HepG2 (cell line): ENCODE results near the gene MIB2. TPM values are rescaled to one million over a fixed set of nuclear protein-coding genes. Genes with fewer than 3 reads are reported as not detected.

Experiments
- ASH2L ChIP-seq: fragments of 300-600, 200-600 bp; sonication (generic); IDR thresholded peaks from 2 replicates; pipeline ENCODE4 v1.7.0; 2017; ENCODE audit warnings: low read depth, mild to moderate bottlenecking, moderate library complexity, mixed read lengths, low read length; ENCODE audit not compliant: insufficient read length
- ERF ChIP-seq: IDR thresholded peaks from 2 replicates; pipeline ENCODE4 v1.6.1; 2018; ENCODE audit warnings: missing biosample characterization, missing genetic modification reagents
- FOXM1 ChIP-seq: sonication (generic); formaldehyde crosslinking; IDR thresholded peaks from 2 replicates; pipeline ENCODE4 v1.5.0; 2020; ENCODE audit warnings: missing genetic modification reagents
- GTF3A ChIP-seq: sonication (generic); formaldehyde crosslinking; conservative IDR thresholded peaks from 2 replicates; pipeline ENCODE4 v1.4.0; 2020; ENCODE audit warnings: mild to moderate bottlenecking, missing genetic modification reagents
- JUND ChIP-seq: sonication (generic); formaldehyde crosslinking; IDR thresholded peaks from 2 replicates; pipeline ENCODE4 v1.8.0; 2022; ENCODE audit warnings: mild to moderate bottlenecking, missing genetic modification reagents
- KLF15 ChIP-seq: sonication (generic); formaldehyde crosslinking; IDR thresholded peaks from 2 replicates; pipeline ENCODE4 v1.8.1; 2023; ENCODE audit warnings: borderline replicate concordance, mild to moderate bottlenecking, inconsistent platforms, missing genetic modification reagents, mixed read lengths
- KMT2A ChIP-seq: sonication (generic); formaldehyde crosslinking; IDR thresholded peaks from 2 replicates; pipeline ENCODE4 v1.4.0; 2020; ENCODE audit warnings: missing genetic modification reagents
- U2AF1 ChIP-seq: fragments of 200-400 bp; formaldehyde crosslinking; optimal IDR thresholded peaks from 2 replicates; pipeline ENCODE3; 2017; ENCODE audit warnings: mild to moderate bottlenecking, low read depth, low read length
- YY1 ChIP-seq: IDR thresholded peaks from 2 replicates; pipeline ENCODE4 v1.6.1; 2011; ENCODE audit warnings: low read length, low read depth, moderate library complexity, mild to moderate bottlenecking; ENCODE audit not compliant: insufficient read depth, insufficient replicate concordance
- ZNF12 ChIP-seq: sonication (generic); formaldehyde crosslinking; IDR thresholded peaks from 2 replicates; pipeline ENCODE4 v1.5.0; 2020; ENCODE audit warnings: missing genetic modification reagents
- ZNF136 ChIP-seq: sonication (generic); formaldehyde crosslinking; IDR thresholded peaks from 2 replicates; pipeline ENCODE4 v1.8.1; 2022; ENCODE audit warnings: low read depth, mild to moderate bottlenecking, moderate library complexity, missing genetic modification reagents
- ZNF235 ChIP-seq: sonication (generic); formaldehyde crosslinking; IDR thresholded peaks from 2 replicates; pipeline ENCODE4 v1.8.1; 2023; ENCODE audit warnings: mild to moderate bottlenecking, missing genetic modification reagents, borderline replicate concordance
- ZNF367 ChIP-seq: sonication (generic); formaldehyde crosslinking; IDR thresholded peaks from 2 replicates; pipeline ENCODE4 v1.4.0; 2020; ENCODE audit warnings: missing genetic modification reagents, borderline replicate concordance
- ZNF496 ChIP-seq: sonication (generic); formaldehyde crosslinking; IDR thresholded peaks from 2 replicates; pipeline ENCODE4 v1.8.1; 2023; ENCODE audit warnings: mild to moderate bottlenecking, moderate library complexity, missing genetic modification reagents; ENCODE audit not compliant: insufficient replicate concordance
- ZNF570 ChIP-seq: sonication (generic); formaldehyde crosslinking; IDR thresholded peaks from 2 replicates; pipeline ENCODE4 v1.4.0; 2020; ENCODE audit warnings: mild to moderate bottlenecking, missing genetic modification reagents, borderline replicate concordance
- ZNF749 ChIP-seq: sonication (generic); formaldehyde crosslinking; IDR thresholded peaks from 2 replicates; pipeline ENCODE4 v1.8.0; 2022; ENCODE audit warnings: mild to moderate bottlenecking, missing genetic modification reagents, moderate library complexity, borderline replicate concordance
- ZNF781 ChIP-seq: sonication (generic); formaldehyde crosslinking; IDR thresholded peaks from 2 replicates; pipeline ENCODE4 v1.5.1; 2020; ENCODE audit warnings: borderline replicate concordance, mild to moderate bottlenecking, missing genetic modification reagents; ENCODE audit errors: not compliant biosample characterization
- ZNF891 ChIP-seq: sonication (generic); formaldehyde crosslinking; IDR thresholded peaks from 2 replicates; pipeline ENCODE4 v1.5.0; 2020; ENCODE audit warnings: mild to moderate bottlenecking, missing genetic modification reagents
- polyA plus RNA-seq, 8 experiments: library from polyadenylated mRNA; depleted of rRNA in 3 of 8; stranded (reverse) in 7 of 8; unstranded in 1 of 8; fragments of >200 nt; fragmentation: Illumina TruSeq in 4 of 8; extraction: Trizol in 4 of 8; gene quantifications; 2 replicates each; pipeline versions ENCODE4 v1.2.1 to v1.2.3, GENCODE V29; 2011 to 2016; ENCODE audit warnings: low read depth in 4 of 8, missing spikeins in 1 of 8, mixed read lengths in 1 of 8; ENCODE audit not compliant: insufficient read depth in 1 of 8
- total RNA-seq, 5 experiments: library from RNA; depleted of rRNA; stranded (reverse); fragments of >200 nt; fragmentation: Illumina TruSeq; extraction: Trizol; gene quantifications; 2 replicates each; pipeline ENCODE4 v1.2.3, GENCODE V29; 2016; ENCODE audit warnings: low read depth in 1 of 5
- TF ChIP-seq, protein P1 (sequence below): sonication (generic); formaldehyde crosslinking; IDR thresholded peaks from 2 replicates; pipeline ENCODE4 v1.8.0; 2022; ENCODE audit warnings: missing genetic modification reagents, mild to moderate bottlenecking, borderline replicate concordance
- TF ChIP-seq, protein P2 (sequence below): sonication (generic); formaldehyde crosslinking; IDR thresholded peaks from 2 replicates; pipeline ENCODE4 v1.9.0; 2021; ENCODE audit warnings: missing genetic modification reagents, borderline replicate concordance

The MIB2 gene
- total and polyA plus RNA-seq, 2 of the 13 experiments (the other 11 are each of a cell fraction or from before 2014, with no cell fraction given) = 19.9 to 30.4 TPM

DNA sequence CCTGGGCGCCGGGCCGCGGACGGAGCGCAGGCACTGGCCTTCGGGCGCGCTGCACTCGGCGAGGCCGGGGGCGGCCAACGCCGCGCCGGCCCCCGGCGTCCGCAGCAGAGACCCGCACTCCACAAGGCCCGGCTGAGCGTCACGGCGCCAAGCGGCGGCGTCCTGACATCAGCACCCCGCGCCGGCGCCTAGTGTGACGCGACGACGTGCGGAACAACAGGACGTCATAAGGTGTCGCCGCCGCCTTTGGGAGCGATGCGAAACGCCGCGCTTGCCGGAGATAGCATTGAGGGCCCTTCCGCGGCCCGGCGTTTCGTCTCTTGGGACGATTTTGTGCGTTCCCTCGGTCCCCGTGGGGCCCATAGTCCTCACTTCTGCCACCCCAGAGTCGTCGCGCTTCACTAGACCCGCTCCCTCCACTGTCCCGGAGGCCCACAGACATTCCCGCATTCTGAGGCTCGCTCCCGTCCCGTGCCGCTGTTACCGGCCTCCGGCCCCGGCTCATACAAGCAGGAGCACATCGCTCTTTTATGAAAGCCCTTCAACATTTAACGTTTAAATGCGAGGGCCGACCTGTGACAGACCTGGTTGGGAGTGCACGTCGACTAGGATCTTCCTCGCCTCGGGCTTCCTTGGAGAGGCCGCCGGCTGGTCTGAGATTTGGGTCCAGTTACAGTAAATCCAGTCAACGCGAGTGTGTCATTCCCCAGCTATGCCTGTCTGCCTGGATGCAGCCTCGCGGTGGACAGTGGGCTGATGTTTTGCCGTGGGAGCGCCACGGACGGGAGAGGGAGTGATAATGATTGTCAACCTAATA is 40.4 kb upstream of the MIB2 start, which contains the start of gene SSU72 (continued):
- no peak for TF ChIP-seq ZNF496
- no peak for TF ChIP-seq ZNF136
- no peak for TF ChIP-seq ZNF367
- no peak for TF ChIP-seq ZNF781 (CRISPR knock-in tag)
- TF ChIP-seq ZNF570 (CRISPR knock-in tag) = no peak
- no peak for TF ChIP-seq ZNF12 (CRISPR knock-in tag)
- no peak for TF ChIP-seq ZNF891
- 0 out of 2 replicates have a peak, but pooled peaks have one; percentile 24 for TF ChIP-seq ERF (CRISPR knock-in tag)
- TF ChIP-seq U2AF1 = no peak
- no peak for TF ChIP-seq GTF3A (CRISPR knock-in tag)
- TF ChIP-seq, protein P1, sequence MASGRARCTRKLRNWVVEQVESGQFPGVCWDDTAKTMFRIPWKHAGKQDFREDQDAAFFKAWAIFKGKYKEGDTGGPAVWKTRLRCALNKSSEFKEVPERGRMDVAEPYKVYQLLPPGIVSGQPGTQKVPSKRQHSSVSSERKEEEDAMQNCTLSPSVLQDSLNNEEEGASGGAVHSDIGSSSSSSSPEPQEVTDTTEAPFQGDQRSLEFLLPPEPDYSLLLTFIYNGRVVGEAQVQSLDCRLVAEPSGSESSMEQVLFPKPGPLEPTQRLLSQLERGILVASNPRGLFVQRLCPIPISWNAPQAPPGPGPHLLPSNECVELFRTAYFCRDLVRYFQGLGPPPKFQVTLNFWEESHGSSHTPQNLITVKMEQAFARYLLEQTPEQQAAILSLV (CRISPR knock-in tag) = no peak
- TF ChIP-seq ASH2L = peak; percentile 82
- no peak for TF ChIP-seq FOXM1 (CRISPR knock-in tag)
- peak; percentile 65 for TF ChIP-seq KMT2A (CRISPR knock-in tag)
- peak; percentile 79 for TF ChIP-seq YY1
- TF ChIP-seq ZNF749 (CRISPR knock-in tag) = no peak
- TF ChIP-seq, protein P2, sequence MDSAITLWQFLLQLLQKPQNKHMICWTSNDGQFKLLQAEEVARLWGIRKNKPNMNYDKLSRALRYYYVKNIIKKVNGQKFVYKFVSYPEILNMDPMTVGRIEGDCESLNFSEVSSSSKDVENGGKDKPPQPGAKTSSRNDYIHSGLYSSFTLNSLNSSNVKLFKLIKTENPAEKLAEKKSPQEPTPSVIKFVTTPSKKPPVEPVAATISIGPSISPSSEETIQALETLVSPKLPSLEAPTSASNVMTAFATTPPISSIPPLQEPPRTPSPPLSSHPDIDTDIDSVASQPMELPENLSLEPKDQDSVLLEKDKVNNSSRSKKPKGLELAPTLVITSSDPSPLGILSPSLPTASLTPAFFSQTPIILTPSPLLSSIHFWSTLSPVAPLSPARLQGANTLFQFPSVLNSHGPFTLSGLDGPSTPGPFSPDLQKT (CRISPR knock-in tag) = no peak; the same call in 1 of the 2 replicates
- no peak for TF ChIP-seq KLF15 (CRISPR knock-in tag)
- TF ChIP-seq JUND (CRISPR knock-in tag) = no peak
- TF ChIP-seq ZNF235 (CRISPR knock-in tag) = no peak
